GM12872 (cell line): ENCODE measurements around the gene VPS13C.

Experiments used
- TF ChIP-seq, protein P1 (sequence below): IDR thresholded peaks from 3 replicates; pipeline ENCODE4 v1.5.1; 2011; ENCODE audit warnings: low read depth, mild to moderate bottlenecking, low read length, moderate library complexity; ENCODE audit not compliant: insufficient read depth

The VPS13C gene

DNA sequence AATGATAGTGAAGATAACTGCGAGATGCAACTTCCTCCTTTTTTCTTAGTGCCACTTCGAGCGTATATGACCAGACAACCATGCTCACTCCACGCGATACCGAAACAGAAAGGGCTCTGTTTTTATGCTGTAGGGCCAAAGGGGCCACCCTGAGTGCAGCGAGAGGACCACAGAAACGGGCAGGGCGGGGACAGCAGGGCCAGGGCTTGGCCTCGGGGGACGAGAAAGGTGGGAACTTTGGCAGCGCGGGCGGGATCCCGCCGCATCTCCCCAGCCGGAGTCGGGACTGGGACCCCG lies 483 bp downstream of the VPS13C start:
- TF ChIP-seq, protein P1, sequence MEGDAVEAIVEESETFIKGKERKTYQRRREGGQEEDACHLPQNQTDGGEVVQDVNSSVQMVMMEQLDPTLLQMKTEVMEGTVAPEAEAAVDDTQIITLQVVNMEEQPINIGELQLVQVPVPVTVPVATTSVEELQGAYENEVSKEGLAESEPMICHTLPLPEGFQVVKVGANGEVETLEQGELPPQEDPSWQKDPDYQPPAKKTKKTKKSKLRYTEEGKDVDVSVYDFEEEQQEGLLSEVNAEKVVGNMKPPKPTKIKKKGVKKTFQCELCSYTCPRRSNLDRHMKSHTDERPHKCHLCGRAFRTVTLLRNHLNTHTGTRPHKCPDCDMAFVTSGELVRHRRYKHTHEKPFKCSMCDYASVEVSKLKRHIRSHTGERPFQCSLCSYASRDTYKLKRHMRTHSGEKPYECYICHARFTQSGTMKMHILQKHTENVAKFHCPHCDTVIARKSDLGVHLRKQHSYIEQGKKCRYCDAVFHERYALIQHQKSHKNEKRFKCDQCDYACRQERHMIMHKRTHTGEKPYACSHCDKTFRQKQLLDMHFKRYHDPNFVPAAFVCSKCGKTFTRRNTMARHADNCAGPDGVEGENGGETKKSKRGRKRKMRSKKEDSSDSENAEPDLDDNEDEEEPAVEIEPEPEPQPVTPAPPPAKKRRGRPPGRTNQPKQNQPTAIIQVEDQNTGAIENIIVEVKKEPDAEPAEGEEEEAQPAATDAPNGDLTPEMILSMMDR: no peak

DNA sequence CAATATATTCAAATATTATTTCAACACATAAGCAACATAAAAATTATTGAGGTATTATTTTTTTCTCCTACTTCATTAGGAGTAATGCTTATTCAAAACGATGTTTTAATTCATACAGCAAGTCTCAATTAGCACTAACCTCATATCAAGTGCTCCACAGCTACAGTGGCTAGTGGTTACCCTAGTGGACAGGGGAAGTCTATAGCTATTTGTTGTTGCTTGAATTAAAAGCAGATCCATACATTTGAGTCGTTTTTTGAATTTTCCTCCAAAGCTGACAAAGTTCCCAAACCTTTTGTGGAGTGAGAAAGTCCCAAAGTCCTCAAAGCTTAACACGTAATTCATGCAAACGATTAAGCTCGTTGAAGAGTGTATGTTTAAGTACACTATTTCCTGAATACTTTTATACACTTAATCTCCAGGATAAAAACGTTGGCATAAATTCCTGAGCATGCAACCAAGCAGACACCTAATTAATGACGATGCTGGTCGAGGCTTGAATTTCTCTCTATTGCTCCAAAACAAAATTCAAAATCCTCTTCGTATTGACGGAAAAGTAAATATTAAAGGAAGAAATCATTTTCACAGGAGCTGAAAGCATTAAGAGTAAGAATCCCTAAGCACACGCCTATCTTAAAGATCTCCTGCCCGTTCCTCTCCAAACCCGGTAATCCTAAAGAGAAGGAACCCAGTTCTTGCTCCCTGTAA lies 985 bp downstream of the VPS13C start:
- TF ChIP-seq, protein P1: no peak

GRCh38 chr15:62058327-62059028 lies 1.8 kb downstream of the VPS13C start:
- TF ChIP-seq, protein P1: no peak

- TF ChIP-seq, protein P1: no peak
These were observed 2.8 kb downstream of the VPS13C start for GRCh38 chr15:62057341-62057980.

- TF ChIP-seq, protein P1: no peak
These were observed 5.3 kb downstream of the VPS13C start for GRCh38 chr15:62054979-62055378.

GRCh38 chr15:62053439-62054085 lies 6.7 kb downstream of the VPS13C start:
- TF ChIP-seq, protein P1: no peak

DNA sequence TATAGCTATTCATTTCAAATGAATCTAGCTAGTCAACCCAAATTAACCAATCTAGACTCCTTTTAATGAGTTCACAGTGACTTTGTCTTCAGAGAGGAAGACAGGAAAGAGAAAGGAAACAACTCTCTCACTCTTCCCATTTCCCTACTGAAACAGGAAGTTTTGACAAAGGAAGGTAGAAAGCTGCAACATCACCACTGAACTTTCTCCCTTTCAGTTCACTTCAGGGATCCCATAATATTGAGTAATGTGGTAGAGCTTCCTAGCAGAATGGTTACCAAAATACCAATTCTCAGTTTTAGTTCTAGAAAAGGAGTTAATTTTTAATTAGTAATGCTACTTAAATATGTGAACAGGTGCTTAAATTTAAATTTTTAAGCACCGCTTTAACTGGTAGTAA lies 7.5 kb downstream of the VPS13C start:
- TF ChIP-seq, protein P1: no peak
